CD14-positive monocyte (primary cell): ENCODE results near the gene ERO1A. TPM values are rescaled to one million over a fixed set of nuclear protein-coding genes. Genes with fewer than 3 reads are reported as not detected.

Source experiments
- DNase-seq, 3 donors: peaks; one replicate each; pipeline ENCODE4 v3.0.0-alpha.2; 2011 to 2022
- H2AFZ ChIP-seq: 2 replicates; pipeline ENCODE4 v1.6.0; 2012; ENCODE audit warnings: mild to moderate bottlenecking, low read depth, low read length, inconsistent platforms; ENCODE audit not compliant: insufficient read depth, poor library complexity, severe bottlenecking
- H3K27ac ChIP-seq, 2 donors: 1 replicate in 1 of 2; 2 replicates in 1 of 2; pipeline ENCODE4 v1.5.1; 2012 to 2013; ENCODE audit warnings: low read length in 2 of 2, control low read depth in 1 of 2, inconsistent platforms in 1 of 2, low read depth in 1 of 2, mild to moderate bottlenecking in 1 of 2
- H3K27me3 ChIP-seq, 2 donors: one replicate each; pipeline versions ENCODE4 v1.6.0 to v1.6.1; 2011 to 2013; ENCODE audit warnings: low read length in 2 of 2; ENCODE audit not compliant: control insufficient read depth in 2 of 2, insufficient read depth in 2 of 2
- H3K36me3 ChIP-seq, 2 donors: replicated peaks in 1 of 2; 1 replicate in 1 of 2; 2 replicates in 1 of 2; pipeline versions ENCODE4 v1.5.1 to v1.6.1; 2012 to 2013; ENCODE audit warnings: low read length in 2 of 2, control low read depth in 1 of 2, inconsistent platforms in 1 of 2, mild to moderate bottlenecking in 1 of 2; ENCODE audit not compliant: insufficient read depth in 2 of 2, control insufficient read depth in 1 of 2
- H3K4me1 ChIP-seq, 2 donors: 1 replicate in 1 of 2; 2 replicates in 1 of 2; pipeline versions ENCODE4 v1.5.1 to v1.6.1; 2012 to 2013; ENCODE audit warnings: low read length in 2 of 2, control low read depth in 1 of 2, inconsistent platforms in 1 of 2, mild to moderate bottlenecking in 1 of 2, moderate library complexity in 1 of 2; ENCODE audit not compliant: insufficient read depth in 2 of 2, control insufficient read depth in 1 of 2
- H3K4me2 ChIP-seq: replicated peaks from 2 replicates; pipeline ENCODE3; 2012; ENCODE audit warnings: low read length, moderate library complexity, mild to moderate bottlenecking; ENCODE audit not compliant: poor library complexity, severe bottlenecking; ENCODE audit errors: extremely low read depth
- H3K4me3 ChIP-seq, 3 experiments: fragments of 200-600 bp in 1 of 3; sonication (generic) in 1 of 3; replicated peaks in 1 of 3; 1 replicate in 2 of 3; 2 replicates in 1 of 3; pipeline ENCODE4 v1.5.1; 2011 to 2013; ENCODE audit warnings: low read length in 3 of 3, mild to moderate bottlenecking in 3 of 3, control low read depth in 2 of 3, low read depth in 2 of 3, inconsistent platforms in 1 of 3, moderate library complexity in 1 of 3
- H3K79me2 ChIP-seq: 2 replicates; pipeline ENCODE4 v1.6.0; 2012; ENCODE audit warnings: mild to moderate bottlenecking, control low read depth, inconsistent platforms, low read length, moderate library complexity; ENCODE audit not compliant: insufficient read depth
- H3K9ac ChIP-seq: 2 replicates; pipeline ENCODE4 v1.6.0; 2017; ENCODE audit warnings: low read length, mild to moderate bottlenecking; ENCODE audit not compliant: insufficient read depth, poor library complexity, severe bottlenecking
- H3K9me3 ChIP-seq, 2 donors: replicated peaks in 1 of 2; 1 replicate in 1 of 2; 2 replicates in 1 of 2; pipeline versions ENCODE4 v1.5.1 to v1.6.1; 2012 to 2013; ENCODE audit warnings: low read length in 2 of 2, control low read depth in 1 of 2; ENCODE audit not compliant: control insufficient read depth in 1 of 2, insufficient read depth in 1 of 2
- H4K20me1 ChIP-seq: 2 replicates; pipeline ENCODE4 v1.6.0; 2012; ENCODE audit warnings: mild to moderate bottlenecking, low read length, control low read depth, moderate library complexity; ENCODE audit not compliant: insufficient read depth
- H3K27ac Mint-ChIP-seq, 7 donors: one replicate each; pipeline ENCODE4 v1.8.0; 2020; ENCODE audit warnings: mild to moderate bottlenecking in 7 of 7, mixed read lengths in 7 of 7, moderate library complexity in 6 of 7, inconsistent platforms in 2 of 7
- H3K27me3 Mint-ChIP-seq, 3 donors: one replicate each; pipeline ENCODE4 v1.8.0; 2021 to 2022; ENCODE audit warnings: low read depth in 3 of 3, mild to moderate bottlenecking in 3 of 3, mixed read lengths in 3 of 3, moderate library complexity in 3 of 3, inconsistent platforms in 1 of 3
- H3K36me3 Mint-ChIP-seq, 2 donors: one replicate each; pipeline ENCODE4 v1.8.0; 2020; ENCODE audit warnings: mixed read lengths in 2 of 2, inconsistent platforms in 1 of 2, mild to moderate bottlenecking in 1 of 2
- H3K4me1 Mint-ChIP-seq: one replicate; pipeline ENCODE4 v1.8.0; 2020; ENCODE audit warnings: mild to moderate bottlenecking, mixed read lengths
- H3K4me3 Mint-ChIP-seq, 2 donors: one replicate each; pipeline ENCODE4 v1.8.0; 2020; ENCODE audit warnings: mild to moderate bottlenecking in 2 of 2, mixed read lengths in 2 of 2, moderate library complexity in 1 of 2
- H3K9me3 Mint-ChIP-seq, 7 donors: one replicate each; pipeline ENCODE4 v1.8.0; 2020 to 2022; ENCODE audit warnings: mixed read lengths in 7 of 7, mild to moderate bottlenecking in 6 of 7, moderate library complexity in 6 of 7, inconsistent platforms in 2 of 7
- WGBS: methylation state at CpG from one replicate; pipeline ENCODE4 v1.1.5; 2013; ENCODE audit warnings: missing lambda C conversion rate; ENCODE audit not compliant: insufficient coverage; 5-methylcytosine and 5-hydroxymethylcytosine counted together
- intact Hi-C, 2 donors: fragments of 100-400 bp; cut with micrococcal nuclease; formaldehyde crosslinking; loops; one replicate each; pipeline versions ENCODE4 v1.15.0 to v1.15.1; 2023
- polyA plus RNA-seq, 3 donors: library from polyadenylated mRNA; depleted of rRNA in 1 of 3; unstranded in 2 of 3; stranded (reverse) in 1 of 3; fragments of 300-500 nt in 2 of 3; fragments of >200 nt in 1 of 3; fragmentation: Illumina TruSeq in 2 of 3; gene quantifications; 1 replicate in 2 of 3; 2 replicates in 1 of 3; pipeline ENCODE4 v1.2.3, GENCODE V29; 2012 to 2021
- TF ChIP-seq, protein P1 (sequence below): fragments of 200-600 bp; IDR thresholded peaks from one replicate; pipeline ENCODE4 v1.8.0; 2022; ENCODE audit warnings: antibody characterized with exemption, mild to moderate bottlenecking

The ERO1A gene
- polyA plus RNA-seq, 3 donors, result 22.1 to 39.5 (median 29.2) TPM

DNA sequence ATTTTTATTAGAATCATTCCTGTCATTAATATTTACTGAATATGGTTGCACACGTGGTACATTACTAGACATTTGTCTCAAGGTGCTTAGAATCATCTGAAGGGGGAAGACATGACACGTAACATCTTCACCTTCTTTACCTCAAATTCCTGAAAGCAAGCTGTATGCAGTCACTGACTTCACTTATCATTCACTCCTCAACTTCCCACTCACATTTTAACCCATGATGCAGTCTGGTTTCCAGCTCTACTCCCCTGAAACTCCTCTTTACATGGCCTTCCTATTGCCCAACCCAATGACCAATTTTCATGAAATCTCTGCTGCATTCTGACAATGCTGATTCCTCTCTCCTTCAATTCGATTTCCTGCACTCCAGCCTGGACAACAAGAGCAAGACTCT is 5.9 kb upstream of the ERO1A start:
- no peak overlapping the region for H3K4me2 ChIP-seq
- intact Hi-C loops, result loop anchor here in 1 of 2 donors (10.0 kb wide), 1 partner anchor 146 kb away; the partner anchor contains the start of genes GPR137C and TXNDC16
- H2AFZ ChIP-seq, result no peak overlapping the region
- WGBS, result 67% methylated on average over 1 of the region's 3 CpGs
- DNase-seq, result no peak
- peaks cover 0 to 1% (median 1%) of the 10 kb centered on the region in 3 donors for H3K27me3 Mint-ChIP-seq
- peaks cover 50% of the 10 kb centered on the region for H3K4me1 Mint-ChIP-seq
- no peak overlapping the region for H3K4me3 Mint-ChIP-seq
- TF ChIP-seq, protein P1, sequence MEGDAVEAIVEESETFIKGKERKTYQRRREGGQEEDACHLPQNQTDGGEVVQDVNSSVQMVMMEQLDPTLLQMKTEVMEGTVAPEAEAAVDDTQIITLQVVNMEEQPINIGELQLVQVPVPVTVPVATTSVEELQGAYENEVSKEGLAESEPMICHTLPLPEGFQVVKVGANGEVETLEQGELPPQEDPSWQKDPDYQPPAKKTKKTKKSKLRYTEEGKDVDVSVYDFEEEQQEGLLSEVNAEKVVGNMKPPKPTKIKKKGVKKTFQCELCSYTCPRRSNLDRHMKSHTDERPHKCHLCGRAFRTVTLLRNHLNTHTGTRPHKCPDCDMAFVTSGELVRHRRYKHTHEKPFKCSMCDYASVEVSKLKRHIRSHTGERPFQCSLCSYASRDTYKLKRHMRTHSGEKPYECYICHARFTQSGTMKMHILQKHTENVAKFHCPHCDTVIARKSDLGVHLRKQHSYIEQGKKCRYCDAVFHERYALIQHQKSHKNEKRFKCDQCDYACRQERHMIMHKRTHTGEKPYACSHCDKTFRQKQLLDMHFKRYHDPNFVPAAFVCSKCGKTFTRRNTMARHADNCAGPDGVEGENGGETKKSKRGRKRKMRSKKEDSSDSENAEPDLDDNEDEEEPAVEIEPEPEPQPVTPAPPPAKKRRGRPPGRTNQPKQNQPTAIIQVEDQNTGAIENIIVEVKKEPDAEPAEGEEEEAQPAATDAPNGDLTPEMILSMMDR, result no peak
- H3K79me2 ChIP-seq, result no peaks in the 10 kb centered on the region
- no peaks in the 10 kb centered on the region for H4K20me1 ChIP-seq
- no peak overlapping the region for H3K27ac Mint-ChIP-seq
- no peak overlapping the region for H3K9ac ChIP-seq
- H3K9me3 ChIP-seq, result no peaks in the 10 kb centered on the region
- no peaks in the 10 kb centered on the region for H3K36me3 ChIP-seq
- peaks cover 0 to 2% (median 0%) of the 10 kb centered on the region in 7 donors for H3K9me3 Mint-ChIP-seq
- H3K36me3 Mint-ChIP-seq, result no peaks in the 10 kb centered on the region
- H3K4me1 ChIP-seq, result peaks cover 33 to 60% of the 10 kb centered on the region in 2 donors
- H3K27ac ChIP-seq, result no peak overlapping the region
- no peaks in the 10 kb centered on the region for H3K27me3 ChIP-seq
- H3K4me3 ChIP-seq, result no peak overlapping the region

DNA sequence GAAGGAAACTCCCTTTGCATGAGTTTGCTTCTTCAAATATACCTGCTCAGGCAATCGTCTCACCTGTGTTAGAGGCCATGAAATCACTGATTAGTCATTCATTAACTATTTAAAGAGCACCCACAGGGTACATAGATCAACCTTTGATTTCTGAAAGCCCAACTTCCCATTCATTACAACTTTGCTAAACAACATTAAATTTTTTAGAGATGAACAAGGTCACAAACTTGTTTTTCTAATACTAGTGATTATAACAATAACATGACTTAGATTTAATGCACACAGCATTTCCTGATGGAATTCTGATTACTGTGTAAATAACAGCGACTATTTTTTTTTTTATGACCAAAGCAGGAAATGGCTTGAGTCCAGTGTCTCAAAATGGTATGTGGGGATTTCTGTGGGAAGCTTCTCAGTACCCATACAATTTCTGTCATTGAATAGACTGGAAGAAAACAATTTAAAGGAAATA is 5.4 kb upstream of the ERO1A start:
- H3K4me1 ChIP-seq, result peaks cover 33 to 61% of the 10 kb centered on the region in 2 donors
- no peak overlapping the region for H3K4me3 ChIP-seq
- TF ChIP-seq, protein P1, result no peak
- no peak overlapping the region for H3K27ac Mint-ChIP-seq
- DNase-seq, result no peak
- 100% methylated on average over 1 of the region's 2 CpGs for WGBS
- no peak overlapping the region for H3K4me2 ChIP-seq
- H3K27me3 ChIP-seq, result no peaks in the 10 kb centered on the region
- H4K20me1 ChIP-seq, result no peaks in the 10 kb centered on the region
- H3K36me3 ChIP-seq, result no peaks in the 10 kb centered on the region
- H3K9me3 Mint-ChIP-seq, result peaks cover 0 to 2% (median 0%) of the 10 kb centered on the region in 7 donors
- no peaks in the 10 kb centered on the region for H3K79me2 ChIP-seq
- H3K9ac ChIP-seq, result no peak overlapping the region
- no peaks in the 10 kb centered on the region for H3K36me3 Mint-ChIP-seq
- peaks cover 49% of the 10 kb centered on the region for H3K4me1 Mint-ChIP-seq
- no peak overlapping the region for H3K27ac ChIP-seq
- H3K27me3 Mint-ChIP-seq, result peaks cover 0 to 1% (median 1%) of the 10 kb centered on the region in 3 donors
- no peak overlapping the region for H2AFZ ChIP-seq
- H3K4me3 Mint-ChIP-seq, result no peak overlapping the region
- H3K9me3 ChIP-seq, result no peaks in the 10 kb centered on the region
- intact Hi-C loops, result loop anchor here in 1 of 2 donors (10.0 kb wide), 1 partner anchor 146 kb away; the partner anchor contains the start of genes GPR137C and TXNDC16
